ENCODE results near the gene FYN.

FYN gene

DNA sequence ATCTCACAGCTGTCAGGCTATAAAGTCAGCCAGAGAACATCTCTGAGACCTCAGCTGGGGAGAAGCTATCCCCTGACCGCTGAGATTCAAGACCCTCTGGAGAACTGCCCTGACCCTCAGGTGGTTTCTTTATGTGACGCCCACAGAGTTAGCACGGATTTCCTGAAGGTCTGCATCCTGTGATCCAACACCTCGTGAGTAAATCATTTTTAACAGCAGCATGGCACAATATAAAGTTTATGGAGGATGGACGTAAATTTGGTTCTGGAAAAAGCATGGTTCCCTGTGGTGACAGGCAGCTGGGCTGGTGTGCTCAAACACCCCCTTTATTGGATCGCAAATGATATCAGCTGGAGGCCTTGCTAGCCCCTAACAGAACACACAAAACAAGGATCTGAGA is 242.2 kb downstream of the FYN start:
- TF ChIP-seq, protein P1, sequence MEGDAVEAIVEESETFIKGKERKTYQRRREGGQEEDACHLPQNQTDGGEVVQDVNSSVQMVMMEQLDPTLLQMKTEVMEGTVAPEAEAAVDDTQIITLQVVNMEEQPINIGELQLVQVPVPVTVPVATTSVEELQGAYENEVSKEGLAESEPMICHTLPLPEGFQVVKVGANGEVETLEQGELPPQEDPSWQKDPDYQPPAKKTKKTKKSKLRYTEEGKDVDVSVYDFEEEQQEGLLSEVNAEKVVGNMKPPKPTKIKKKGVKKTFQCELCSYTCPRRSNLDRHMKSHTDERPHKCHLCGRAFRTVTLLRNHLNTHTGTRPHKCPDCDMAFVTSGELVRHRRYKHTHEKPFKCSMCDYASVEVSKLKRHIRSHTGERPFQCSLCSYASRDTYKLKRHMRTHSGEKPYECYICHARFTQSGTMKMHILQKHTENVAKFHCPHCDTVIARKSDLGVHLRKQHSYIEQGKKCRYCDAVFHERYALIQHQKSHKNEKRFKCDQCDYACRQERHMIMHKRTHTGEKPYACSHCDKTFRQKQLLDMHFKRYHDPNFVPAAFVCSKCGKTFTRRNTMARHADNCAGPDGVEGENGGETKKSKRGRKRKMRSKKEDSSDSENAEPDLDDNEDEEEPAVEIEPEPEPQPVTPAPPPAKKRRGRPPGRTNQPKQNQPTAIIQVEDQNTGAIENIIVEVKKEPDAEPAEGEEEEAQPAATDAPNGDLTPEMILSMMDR (IDR thresholded peaks at IDR 0.05; ENCODE audit: low read depth, low read length, missing control alignments), result no peak
- DNase-seq (ENCODE audit: extremely low read depth, low read depth), result no peak
- no peak overlapping the region for H3K4me3 ChIP-seq (replicated peaks; ENCODE audit: low read depth, low read length)

DNA sequence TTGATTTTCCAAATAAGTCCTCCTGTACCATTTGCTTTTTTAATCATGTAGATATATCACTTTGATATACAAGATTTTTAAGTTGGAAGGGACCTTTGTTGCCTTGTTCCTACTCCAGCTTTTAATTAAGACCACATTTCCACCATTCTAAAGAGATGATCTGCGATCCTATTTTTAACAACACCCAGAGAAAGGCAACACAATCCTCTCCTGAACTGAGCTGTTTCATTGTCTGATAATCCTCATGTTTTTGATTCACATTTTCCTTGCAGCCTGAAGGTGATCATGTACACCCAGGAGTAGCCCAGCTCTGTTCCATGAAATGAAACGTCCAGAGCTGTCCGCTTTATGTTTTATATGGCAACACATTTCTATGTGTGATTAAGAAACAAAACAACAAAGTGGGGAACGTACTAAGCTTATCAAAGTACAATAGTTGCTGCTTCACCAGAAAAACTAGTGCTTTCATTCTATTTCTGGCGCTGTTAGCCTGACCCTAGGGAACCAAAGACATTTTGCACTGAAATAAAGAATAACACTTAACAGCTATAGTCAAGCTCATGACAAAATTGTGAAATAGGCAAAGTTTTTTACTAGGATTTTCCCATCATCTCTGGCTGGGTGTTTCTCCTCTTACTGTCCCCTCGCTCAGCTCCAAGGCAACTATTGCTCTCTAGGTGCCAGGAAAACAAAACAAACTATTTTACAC is 245.0 kb downstream of the FYN start:
- no peak for DNase-seq (ENCODE audit: extremely low read depth, low read depth)
- TF ChIP-seq, protein P1 (IDR thresholded peaks at IDR 0.05; ENCODE audit: low read depth, low read length, missing control alignments), result no peak
- H3K4me3 ChIP-seq (replicated peaks; ENCODE audit: low read depth, low read length), result no peak overlapping the region

DNA sequence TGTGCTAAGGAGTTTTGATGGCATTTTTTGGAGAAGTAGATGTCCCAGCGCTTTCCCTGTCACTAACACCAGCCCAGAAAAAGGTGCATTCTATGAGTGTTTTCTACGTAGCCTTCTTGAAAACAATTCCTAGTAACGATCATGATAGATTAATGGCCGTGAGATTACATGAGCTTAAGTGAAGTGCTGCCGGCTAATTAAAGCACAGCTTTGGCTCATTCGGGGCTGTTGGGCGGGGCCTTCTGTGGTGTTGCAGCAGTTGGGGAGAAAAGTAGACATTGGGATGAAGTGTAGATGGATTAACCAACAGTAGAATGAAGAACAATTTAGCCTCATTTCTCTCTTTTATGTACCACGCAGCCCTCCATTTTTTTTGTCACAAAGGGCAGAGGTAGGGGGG is 246.8 kb downstream of the FYN start:
- DNase-seq (ENCODE audit: extremely low read depth, low read depth), result no peak
- TF ChIP-seq, protein P1 (IDR thresholded peaks at IDR 0.05; ENCODE audit: low read depth, low read length, missing control alignments), result no peak
- no peak overlapping the region for H3K4me3 ChIP-seq (replicated peaks; ENCODE audit: low read depth, low read length)

DNA sequence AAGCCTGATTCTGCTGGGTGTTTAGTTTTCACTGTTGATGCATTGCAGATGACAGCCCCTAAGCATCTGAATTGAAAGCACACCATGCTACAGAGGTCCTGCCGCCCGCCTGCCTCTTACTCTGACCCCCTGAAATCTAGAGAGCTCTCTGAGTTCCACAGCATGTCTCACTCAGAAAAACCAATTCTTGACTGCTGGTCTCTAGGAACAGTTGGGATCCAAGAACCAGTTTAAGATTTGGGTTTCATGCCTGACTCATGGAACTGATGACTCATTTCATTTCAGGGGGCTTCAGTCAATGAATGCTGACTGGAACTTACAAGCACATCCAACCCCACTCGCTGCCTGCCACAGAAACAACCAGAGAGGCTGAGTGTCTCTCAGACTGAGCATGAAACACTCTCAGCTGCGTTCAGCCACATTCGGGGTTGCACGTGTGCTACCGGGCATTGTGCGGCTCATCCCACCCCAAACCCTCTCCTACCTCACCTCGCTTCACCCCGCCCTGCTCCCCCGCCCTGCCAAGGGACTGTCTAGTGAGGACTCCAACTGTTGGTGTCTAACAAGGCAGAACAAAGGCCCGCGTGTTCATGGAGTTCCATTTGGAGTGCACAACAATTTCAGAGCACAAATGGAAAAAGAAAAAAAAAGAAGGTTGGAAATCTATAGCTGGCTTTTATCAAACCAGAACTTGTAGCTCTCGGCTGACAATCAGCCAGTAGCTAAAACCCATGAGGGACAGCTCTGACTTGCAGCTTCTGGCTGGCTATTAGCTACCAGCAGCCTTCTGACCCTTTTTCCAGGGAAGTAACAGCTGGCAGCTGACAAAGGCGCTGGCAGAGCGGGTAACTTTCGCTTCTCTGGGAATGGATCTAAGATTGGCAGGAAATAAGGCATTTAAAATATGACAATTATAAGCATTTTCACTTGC is 247.5 kb downstream of the FYN start:
- DNase-seq (ENCODE audit: extremely low read depth, low read depth), result no peak
- H3K4me3 ChIP-seq (replicated peaks; ENCODE audit: low read depth, low read length), result no peak overlapping the region
- TF ChIP-seq, protein P1 (IDR thresholded peaks at IDR 0.05; ENCODE audit: low read depth, low read length, missing control alignments), result no peak

DNA sequence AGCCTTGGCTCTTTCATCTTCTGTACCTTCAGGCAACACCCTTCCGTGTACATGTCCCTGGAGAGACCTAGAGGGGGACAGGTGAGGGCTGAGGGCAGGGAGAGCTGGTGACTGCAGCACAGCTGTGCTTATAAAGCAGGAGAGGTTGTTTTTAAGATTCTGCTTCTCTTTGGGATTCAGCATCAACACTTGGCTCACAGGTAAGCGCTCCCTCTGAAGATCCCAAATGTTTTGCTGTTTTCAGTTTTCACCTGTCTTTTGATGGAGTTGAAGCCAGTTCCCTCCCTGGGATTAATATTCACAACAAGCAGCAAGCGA is 248.2 kb downstream of the FYN start:
- H3K4me3 ChIP-seq (replicated peaks; ENCODE audit: low read depth, low read length), result no peak overlapping the region
- no peak for DNase-seq (ENCODE audit: extremely low read depth, low read depth)
- TF ChIP-seq, protein P1 (IDR thresholded peaks at IDR 0.05; ENCODE audit: low read depth, low read length, missing control alignments), result no peak

DNA sequence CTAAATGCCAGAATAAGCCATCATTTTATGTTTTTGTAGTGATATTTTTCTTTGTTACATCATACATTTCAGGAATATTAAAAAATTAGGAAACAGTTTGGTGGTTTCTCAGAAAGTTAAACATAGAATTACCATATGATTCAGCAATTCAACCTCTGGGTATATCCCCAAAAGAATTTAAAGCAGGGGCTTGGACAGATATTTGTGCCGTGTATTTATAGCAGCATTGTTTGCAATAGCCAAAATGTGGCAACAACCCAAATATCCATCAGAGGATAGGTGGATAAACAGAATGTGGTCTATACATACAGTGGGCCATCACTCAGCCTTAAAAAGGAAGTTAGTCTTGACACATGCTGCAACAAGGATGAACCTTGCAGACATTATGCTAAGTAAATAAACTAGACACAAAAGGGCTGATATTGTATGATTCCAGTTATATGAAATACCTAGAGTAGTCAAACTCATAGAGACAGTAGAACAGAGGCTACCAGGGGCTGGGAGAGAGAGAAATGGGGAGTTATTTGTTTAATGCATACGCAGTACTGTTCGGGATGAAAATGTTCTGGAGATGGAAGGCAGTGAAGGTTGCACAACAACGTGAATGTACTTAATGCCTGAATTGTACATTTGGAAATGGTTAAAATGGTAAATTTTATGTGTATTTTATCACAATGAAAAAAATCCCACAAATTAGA is 248.7 kb downstream of the FYN start:
- no peak for DNase-seq (ENCODE audit: extremely low read depth, low read depth)
- H3K4me3 ChIP-seq (replicated peaks; ENCODE audit: low read depth, low read length), result no peak overlapping the region
- TF ChIP-seq, protein P1 (IDR thresholded peaks at IDR 0.05; ENCODE audit: low read depth, low read length, missing control alignments), result no peak
